ENCODE results near the gene QSOX1. TPM values are rescaled to one million over a fixed set of nuclear protein-coding genes. Genes with fewer than 3 reads are reported as not detected.

QSOX1 gene
- total and polyA plus RNA-seq, 9 of the 15 experiments (the other 6 are each of a cell fraction or from before 2014, with no cell fraction given) = 4.0 to 53.1 (median 15.0) TPM

DNA sequence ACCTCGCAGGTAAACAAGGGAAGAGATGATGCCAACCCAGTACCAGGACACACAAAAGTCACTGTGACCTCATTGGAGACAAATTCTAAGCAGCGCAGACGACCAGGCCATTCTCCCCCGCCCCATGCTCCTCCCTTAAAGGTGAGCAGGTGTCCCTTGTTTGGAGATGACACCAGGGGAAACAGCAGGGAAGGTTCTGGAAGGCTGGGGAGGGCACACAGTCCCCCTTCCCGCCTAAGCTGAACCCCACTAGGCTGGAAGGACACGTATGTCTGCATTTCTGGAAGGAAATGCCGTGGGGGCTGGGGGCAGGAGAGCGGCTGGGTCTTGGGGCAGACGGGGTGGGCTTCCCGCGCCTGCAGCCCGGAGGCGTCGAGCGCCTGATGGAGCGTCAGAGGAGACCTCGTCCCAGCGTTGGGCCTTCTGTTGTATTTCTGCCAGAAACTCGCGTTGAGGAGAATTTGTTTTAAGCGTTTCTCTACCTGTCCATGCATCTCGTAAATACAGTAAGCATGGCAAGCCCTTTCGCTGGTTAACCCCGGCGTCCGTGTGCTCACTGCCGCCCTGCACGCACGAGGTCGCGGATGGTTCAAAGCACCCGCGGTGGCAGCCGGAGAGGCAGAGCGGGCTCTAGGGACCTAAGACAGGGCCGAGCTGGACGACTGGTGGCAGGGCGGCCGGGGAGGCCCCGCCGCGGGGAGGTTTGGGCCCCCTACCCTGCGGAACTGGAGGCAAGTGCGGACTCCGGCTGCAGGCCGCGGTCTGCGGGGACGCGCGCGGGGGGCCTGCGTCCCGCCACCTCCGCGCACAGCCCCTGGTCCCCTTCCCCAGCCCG, 74.2 kb downstream of the QSOX1 start:
- Histone ChIP-seq H3K27me3 (ENCODE audit: control insufficient read depth in 2 of 2, insufficient read depth in 2 of 2, low read length in 2 of 2) (peaks cover 75 to 76% of the 10 kb centered on the region in 2 experiments), H3K4me3 (peak overlapping the region; percentile 49), H3K36me3 (ENCODE audit: control insufficient read depth, insufficient read depth, low read length) (no peaks in the 10 kb centered on the region), H3K79me2 (ENCODE audit: control insufficient read depth, insufficient read depth, low read length) (no peaks in the 10 kb centered on the region), H2AFZ (ENCODE audit: low read depth, low read length) (peak overlapping the region; percentile 95), H3K9ac (ENCODE audit: insufficient read depth in 1 of 2, low read depth in 2 of 2, low read length in 2 of 2) (peak overlapping the region in 1 of 2 experiments; percentile 87; a peak in 2 of 4 replicates), H3K4me1 (replicated peaks in 1 of 2; ENCODE audit: control insufficient read depth in 2 of 2, insufficient read depth in 2 of 2, low read length in 2 of 2) (peaks cover 0 to 36% of the 10 kb centered on the region in 2 experiments; a peak in 3 of 5 replicates), H3K9me3 (replicated peaks; ENCODE audit: control insufficient read depth, insufficient read depth, low read depth, low read length) (no peaks in the 10 kb centered on the region), H3K4me2 (ENCODE audit: insufficient read depth, low read length) (peak overlapping the region; percentile 78), H3K27ac (ENCODE audit: extremely low read depth, low read depth, low read length) (no peak overlapping the region), H3K9me1 (ENCODE audit: control insufficient read depth, insufficient read depth, low read length) (no peaks in the 10 kb centered on the region), H4K20me1 (replicated peaks; ENCODE audit: control insufficient read depth, insufficient read depth, low read length) (peaks cover 12% of the 10 kb centered on the region; the same call in 1 of the 2 replicates)
- CTCF ChIA-PET (ENCODE audit: low intra/inter-chr PET ratio) = no interaction called here
- peak in 3 of 4 experiments; percentile 39 to 63 (median 61) for DNase-seq (ENCODE audit: extremely low read depth in 1 of 4, low spot score in 3 of 4)
- FAIRE-seq = no peak
- intact Hi-C loops (cut with micrococcal nuclease) (no loop called here), in situ Hi-C loops (cut with MboI) (no loop called here)
- 23% methylated on average over 57 of the region's 57 CpGs for WGBS (ENCODE audit: insufficient coverage, low coverage, missing lambda C conversion rate)
- POLR2A ChIA-PET = interaction anchor here (0.6 to 0.7 kb wide), 2 partner anchors 366 to 729 kb away, joined by 3 to 5 read pairs; no protein-coding TSS in a partner anchor
- no TSS peak for BruUV-seq (replicated peaks)
- ATAC-seq = peak; percentile 21
- TF ChIP-seq, protein P1, sequence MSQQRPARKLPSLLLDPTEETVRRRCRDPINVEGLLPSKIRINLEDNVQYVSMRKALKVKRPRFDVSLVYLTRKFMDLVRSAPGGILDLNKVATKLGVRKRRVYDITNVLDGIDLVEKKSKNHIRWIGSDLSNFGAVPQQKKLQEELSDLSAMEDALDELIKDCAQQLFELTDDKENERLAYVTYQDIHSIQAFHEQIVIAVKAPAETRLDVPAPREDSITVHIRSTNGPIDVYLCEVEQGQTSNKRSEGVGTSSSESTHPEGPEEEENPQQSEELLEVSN (IDR thresholded peaks at IDR 0.05; ENCODE audit: borderline replicate concordance in 1 of 2, extremely low read depth in 1 of 2, insufficient read depth in 1 of 2, insufficient read length in 1 of 2, low read depth in 1 of 2, low read length in 1 of 2, poor library complexity in 1 of 2, severe bottlenecking in 1 of 2) = peak; percentile 53 to 66
- TF ChIP-seq GATAD2B (IDR thresholded peaks at IDR 0.05; ENCODE audit: borderline replicate concordance) (peak; percentile 57; the same call in 1 of the 2 replicates), YBX1 (IDR thresholded peaks at IDR 0.05) (no peak), FIP1L1 (IDR thresholded peaks at IDR 0.05; ENCODE audit: low read depth, low read length, poor library complexity, severe bottlenecking) (peak; percentile 44), ZNF444 (CRISPR knock-in tag; IDR thresholded peaks at IDR 0.05) (no peak)
- TF ChIP-seq, protein P2, sequence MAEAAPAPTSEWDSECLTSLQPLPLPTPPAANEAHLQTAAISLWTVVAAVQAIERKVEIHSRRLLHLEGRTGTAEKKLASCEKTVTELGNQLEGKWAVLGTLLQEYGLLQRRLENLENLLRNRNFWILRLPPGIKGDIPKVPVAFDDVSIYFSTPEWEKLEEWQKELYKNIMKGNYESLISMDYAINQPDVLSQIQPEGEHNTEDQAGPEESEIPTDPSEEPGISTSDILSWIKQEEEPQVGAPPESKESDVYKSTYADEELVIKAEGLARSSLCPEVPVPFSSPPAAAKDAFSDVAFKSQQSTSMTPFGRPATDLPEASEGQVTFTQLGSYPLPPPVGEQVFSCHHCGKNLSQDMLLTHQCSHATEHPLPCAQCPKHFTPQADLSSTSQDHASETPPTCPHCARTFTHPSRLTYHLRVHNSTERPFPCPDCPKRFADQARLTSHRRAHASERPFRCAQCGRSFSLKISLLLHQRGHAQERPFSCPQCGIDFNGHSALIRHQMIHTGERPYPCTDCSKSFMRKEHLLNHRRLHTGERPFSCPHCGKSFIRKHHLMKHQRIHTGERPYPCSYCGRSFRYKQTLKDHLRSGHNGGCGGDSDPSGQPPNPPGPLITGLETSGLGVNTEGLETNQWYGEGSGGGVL (CRISPR knock-in tag; IDR thresholded peaks at IDR 0.05) = no peak

Measured in K562 (cell line).